ENCODE results near the gene USPL1. TPM values are rescaled to one million over a fixed set of nuclear protein-coding genes. Genes with fewer than 3 reads are reported as not detected.

The USPL1 gene
- total and polyA plus RNA-seq, 2 of the 13 experiments (the other 11 are each of a cell fraction or from before 2014, with no cell fraction given): 13.7 to 15.9 TPM

- TF ChIP-seq HNF4G (IDR thresholded peaks at IDR 0.05; ENCODE audit: borderline replicate concordance, low read depth, low read length) (0 out of 2 replicates have a peak, but pooled peaks have one; percentile 28), HNF4G (CRISPR knock-in tag; IDR thresholded peaks at IDR 0.05; ENCODE audit: borderline replicate concordance, low read depth) (peak; percentile 19; the same call in 1 of the 2 replicates), ZNF703 (CRISPR knock-in tag; IDR thresholded peaks at IDR 0.05; ENCODE audit: borderline replicate concordance) (peak; percentile 94), ZNF775 (CRISPR knock-in tag; IDR thresholded peaks at IDR 0.05; ENCODE audit: borderline replicate concordance) (no peak), FLYWCH1 (CRISPR knock-in tag; IDR thresholded peaks at IDR 0.05) (no peak), ARID4A (CRISPR knock-in tag; IDR thresholded peaks at IDR 0.05; ENCODE audit: borderline replicate concordance) (peak; percentile 98), NONO (IDR thresholded peaks at IDR 0.05) (no peak), NONO (CRISPR knock-in tag; conservative IDR thresholded peaks at IDR 0.05) (peak; percentile 100), MED13 (CRISPR knock-in tag; IDR thresholded peaks at IDR 0.05) (peak; percentile 95), DNMT3B (CRISPR knock-in tag; conservative IDR thresholded peaks at IDR 0.05) (peak; percentile 91), ZNF788 (CRISPR knock-in tag; IDR thresholded peaks at IDR 0.05; ENCODE audit: borderline replicate concordance) (peak; percentile 100), ZNF382 (CRISPR knock-in tag; IDR thresholded peaks at IDR 0.05; ENCODE audit: borderline replicate concordance) (no peak), ZNF33B (CRISPR knock-in tag; IDR thresholded peaks at IDR 0.05) (peak; percentile 99), RBM39 (IDR thresholded peaks at IDR 0.05; ENCODE audit: low read depth, low read length, poor library complexity, severe bottlenecking) (peak; percentile 87), EZH2 (conservative IDR thresholded peaks at IDR 0.05; ENCODE audit: low read depth, low read length) (no peak), HNRNPH1 (optimal IDR thresholded peaks at IDR 0.05; ENCODE audit: low read depth, low read length) (peak; percentile 51), ELF3 (CRISPR knock-in tag; IDR thresholded peaks at IDR 0.05) (peak; percentile 96), ZNF614 (CRISPR knock-in tag; IDR thresholded peaks at IDR 0.05; ENCODE audit: borderline replicate concordance) (peak; percentile 98), PAX8 (CRISPR knock-in tag; IDR thresholded peaks at IDR 0.05; ENCODE audit: borderline replicate concordance) (peak; percentile 90; the same call in 1 of the 2 replicates), HHEX (CRISPR knock-in tag; IDR thresholded peaks at IDR 0.05) (no peak), ZNF709 (CRISPR knock-in tag; IDR thresholded peaks at IDR 0.05) (peak; percentile 96), ZNF816 (CRISPR knock-in tag; IDR thresholded peaks at IDR 0.05; ENCODE audit: borderline replicate concordance) (peak; percentile 86; the same call in 1 of the 2 replicates), ZNF619 (CRISPR knock-in tag; IDR thresholded peaks at IDR 0.05) (no peak; the same call in 1 of the 2 replicates), MBD4 (IDR thresholded peaks at IDR 0.05; ENCODE audit: borderline replicate concordance, low read length) (no peak), ZNF326 (CRISPR knock-in tag; IDR thresholded peaks at IDR 0.05; ENCODE audit: borderline replicate concordance) (no peak), YEATS4 (CRISPR knock-in tag; IDR thresholded peaks at IDR 0.05; ENCODE audit: borderline replicate concordance) (peak; percentile 98), ZSCAN20 (CRISPR knock-in tag; IDR thresholded peaks at IDR 0.05; ENCODE audit: borderline replicate concordance) (peak; percentile 97; the same call in 1 of the 2 replicates)
These were observed at the start of gene USPL1 (continued) for GRCh38 chr13:30617315-30618185.
